ENCODE results near the gene CHID1.

CHID1 gene

DNA sequence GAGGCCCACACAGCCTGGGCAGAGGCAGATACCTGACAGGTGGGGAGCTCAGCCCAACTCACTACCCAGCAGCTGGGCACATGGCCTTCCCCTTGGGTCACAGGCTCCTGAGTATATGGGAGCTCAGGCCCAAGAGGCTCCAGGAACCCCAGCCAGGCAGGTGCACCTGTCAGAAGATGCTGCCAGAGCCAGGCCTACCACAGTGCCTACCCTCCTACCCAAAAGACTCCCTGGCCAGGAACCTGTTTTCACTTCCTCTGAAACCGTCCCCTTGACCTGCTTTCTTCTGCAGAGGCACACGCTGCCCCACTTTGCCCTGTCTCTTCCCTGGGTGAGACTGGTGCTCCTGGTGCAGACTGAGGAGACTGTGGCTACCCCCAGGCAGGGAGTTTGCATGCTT is 2.9 kb downstream of the CHID1 start:
- FAIRE-seq, result no peak

- no peak for FAIRE-seq
Measured at GRCh38 chr11:905952-906351, 4.7 kb downstream of the CHID1 start.

DNA sequence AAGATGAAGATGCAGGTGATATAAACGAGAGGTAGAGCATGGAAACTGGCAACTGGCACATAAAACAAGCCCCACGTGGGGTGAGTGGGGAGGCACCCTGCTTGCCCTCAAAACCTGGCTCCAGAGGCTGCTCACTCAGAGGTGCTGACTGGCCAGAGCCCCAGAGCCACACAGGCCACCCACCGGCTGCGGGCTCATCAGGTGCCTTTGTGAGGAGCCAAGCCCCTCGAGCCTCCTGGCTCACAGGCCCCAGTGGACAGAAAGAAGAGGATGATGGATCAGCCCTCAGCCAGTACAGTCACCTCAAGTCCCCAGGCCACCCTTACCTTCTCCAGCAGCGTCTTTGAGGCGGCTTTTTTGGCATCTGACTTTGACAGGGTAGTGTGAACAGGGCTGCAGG is 6.2 kb downstream of the CHID1 start:
- FAIRE-seq, result no peak

DNA sequence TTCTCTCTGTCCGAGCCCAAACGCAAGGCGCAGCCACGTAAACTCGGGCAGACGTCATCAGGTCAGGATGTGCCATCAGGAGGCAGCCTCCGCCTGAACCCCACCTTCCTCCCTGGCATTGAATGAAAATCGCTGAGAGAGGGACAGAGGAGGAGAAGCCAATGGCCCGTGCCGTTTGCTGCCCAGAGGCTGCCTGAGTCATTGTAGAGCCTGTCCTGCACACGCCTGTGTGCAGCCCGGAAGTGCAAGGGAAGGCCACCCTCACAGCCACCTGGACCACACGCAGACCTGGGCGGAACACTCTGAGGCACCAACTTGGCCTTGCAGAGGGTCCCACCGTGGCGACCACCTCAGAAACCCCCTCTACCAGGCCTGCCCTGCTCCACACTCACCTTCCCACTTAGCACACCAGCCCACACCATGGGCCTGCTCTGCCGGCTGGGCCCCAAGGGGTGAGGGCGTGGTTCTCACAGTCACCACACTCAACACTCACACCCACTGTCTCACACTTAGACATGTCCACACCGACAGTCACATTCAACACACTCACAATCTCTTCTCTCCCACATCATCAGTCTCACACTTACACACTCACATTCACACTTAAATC is 9.1 kb downstream of the CHID1 start:
- FAIRE-seq, result no peak

DNA sequence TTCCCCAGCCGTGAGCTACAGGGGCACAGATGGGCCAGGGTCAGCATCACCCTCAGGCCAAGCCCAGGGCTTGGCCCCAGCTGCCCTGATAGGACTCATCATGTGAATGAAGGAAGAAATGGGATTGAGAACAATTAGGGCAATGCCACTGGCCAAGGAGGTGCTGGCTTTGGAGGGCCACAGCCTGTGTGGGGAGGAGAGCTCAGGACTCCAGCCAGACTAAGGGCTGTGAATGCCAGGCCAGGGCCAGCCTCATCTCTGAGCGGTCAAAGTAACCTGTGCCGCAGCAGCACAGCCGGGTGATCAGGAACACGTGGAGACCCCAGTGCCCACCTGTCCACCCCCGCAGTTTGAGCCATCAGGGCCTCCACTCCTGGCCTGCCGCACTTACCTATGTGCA is 10.1 kb downstream of the CHID1 start:
- no peak for FAIRE-seq

DNA sequence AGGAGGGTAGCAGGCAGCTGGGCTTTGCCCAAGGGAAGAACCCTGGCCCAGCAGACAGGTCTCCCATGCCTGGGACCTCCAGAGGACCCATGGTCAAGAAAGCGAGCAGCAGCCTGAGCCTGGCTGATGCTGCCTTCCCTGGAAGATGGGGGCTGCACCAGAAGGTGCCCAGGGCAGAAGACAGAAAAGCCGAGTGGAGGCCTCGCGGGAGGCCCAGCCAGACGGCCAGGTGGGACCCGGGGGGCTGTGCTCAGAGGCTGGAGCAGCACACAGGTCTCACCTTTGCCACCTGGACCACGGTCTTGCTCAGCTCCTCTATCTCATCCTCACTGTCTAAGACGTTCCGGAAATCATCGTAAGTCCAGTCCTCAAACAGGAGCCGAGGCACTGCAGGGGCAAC is 10.9 kb downstream of the CHID1 start:
- no peak for FAIRE-seq

DNA sequence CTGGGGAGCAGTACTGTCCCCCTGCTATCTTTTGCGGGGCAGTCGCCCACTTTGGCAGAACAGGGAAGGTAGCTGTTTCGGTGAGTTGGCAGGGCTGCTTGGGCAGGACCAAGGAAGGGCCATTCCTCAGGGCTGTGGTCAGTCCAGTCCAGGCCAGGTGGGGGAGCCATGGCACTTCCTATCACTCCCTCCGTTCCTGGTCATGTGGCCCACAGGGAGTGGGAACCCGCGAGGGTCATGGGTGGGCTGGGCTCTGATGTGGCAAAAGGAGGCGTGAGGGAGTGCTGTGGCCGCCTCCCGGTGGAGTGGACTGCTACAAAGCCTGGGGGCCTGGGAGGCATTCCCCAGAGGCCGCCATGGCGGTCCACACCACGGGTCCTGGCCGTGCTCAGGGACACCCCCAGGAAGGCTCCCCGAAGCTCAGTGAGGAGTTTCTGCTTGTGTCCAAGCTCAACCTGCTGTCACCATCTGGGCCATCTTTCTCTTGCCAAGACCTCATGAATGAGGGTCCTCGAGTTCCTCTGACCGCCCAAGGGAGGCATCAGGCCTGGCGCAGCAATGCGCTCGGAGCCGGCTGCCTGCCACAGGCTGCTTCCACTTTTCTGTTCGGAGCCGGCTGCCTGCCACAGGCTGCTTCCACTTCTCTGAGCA is 11.9 kb downstream of the CHID1 start:
- no peak for FAIRE-seq

GRCh38 chr11:898143-898511 is 12.5 kb downstream of the CHID1 start:
- no peak for FAIRE-seq

GRCh38 chr11:897253-898142 is 13.1 kb downstream of the CHID1 start:
- no peak for FAIRE-seq

DNA sequence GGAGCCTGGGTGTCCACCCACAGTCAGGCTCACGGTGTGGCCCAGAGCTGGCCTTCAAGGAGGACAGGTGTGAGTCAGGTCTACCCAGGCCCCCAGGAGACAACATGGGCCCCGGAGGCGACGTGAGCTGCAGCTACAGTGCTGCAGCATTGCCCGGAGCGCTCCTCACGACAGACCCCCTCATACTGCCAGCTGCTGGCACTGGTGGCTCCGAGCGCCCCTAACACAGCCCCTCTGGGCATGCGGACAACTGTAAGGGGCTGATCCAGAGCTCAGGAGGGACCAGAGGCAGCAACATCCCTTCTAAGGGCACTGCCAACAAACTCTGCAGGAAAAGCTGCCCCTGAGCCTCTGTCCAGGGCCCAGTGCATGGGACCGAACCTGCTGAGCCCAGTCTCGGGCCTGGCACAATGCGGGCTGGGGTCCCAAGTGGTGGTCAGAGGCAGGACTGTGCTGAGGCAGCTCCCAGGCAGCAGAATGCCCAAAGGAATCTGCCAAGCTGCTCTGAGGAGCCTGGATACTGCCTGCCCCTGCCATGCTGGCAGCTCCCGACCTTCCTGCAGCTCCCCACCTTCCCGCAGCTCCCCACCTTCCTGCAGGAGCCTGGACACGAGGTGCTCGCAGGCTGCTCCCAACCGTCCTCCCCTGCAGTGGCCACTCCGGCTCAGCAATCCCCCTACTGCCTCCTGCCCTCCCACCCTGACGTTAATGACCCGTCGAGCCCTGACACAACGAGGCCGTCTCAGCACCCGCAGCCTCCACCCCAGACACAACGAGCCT is 15.1 kb downstream of the CHID1 start:
- no peak for FAIRE-seq

GRCh38 chr11:894575-895201 is 15.9 kb downstream of the CHID1 start:
- no peak for FAIRE-seq

GRCh38 chr11:893008-893654 is 17.5 kb downstream of the CHID1 start:
- FAIRE-seq, result no peak

GRCh38 chr11:890794-891540 is 19.6 kb downstream of the CHID1 start:
- no peak for FAIRE-seq

DNA sequence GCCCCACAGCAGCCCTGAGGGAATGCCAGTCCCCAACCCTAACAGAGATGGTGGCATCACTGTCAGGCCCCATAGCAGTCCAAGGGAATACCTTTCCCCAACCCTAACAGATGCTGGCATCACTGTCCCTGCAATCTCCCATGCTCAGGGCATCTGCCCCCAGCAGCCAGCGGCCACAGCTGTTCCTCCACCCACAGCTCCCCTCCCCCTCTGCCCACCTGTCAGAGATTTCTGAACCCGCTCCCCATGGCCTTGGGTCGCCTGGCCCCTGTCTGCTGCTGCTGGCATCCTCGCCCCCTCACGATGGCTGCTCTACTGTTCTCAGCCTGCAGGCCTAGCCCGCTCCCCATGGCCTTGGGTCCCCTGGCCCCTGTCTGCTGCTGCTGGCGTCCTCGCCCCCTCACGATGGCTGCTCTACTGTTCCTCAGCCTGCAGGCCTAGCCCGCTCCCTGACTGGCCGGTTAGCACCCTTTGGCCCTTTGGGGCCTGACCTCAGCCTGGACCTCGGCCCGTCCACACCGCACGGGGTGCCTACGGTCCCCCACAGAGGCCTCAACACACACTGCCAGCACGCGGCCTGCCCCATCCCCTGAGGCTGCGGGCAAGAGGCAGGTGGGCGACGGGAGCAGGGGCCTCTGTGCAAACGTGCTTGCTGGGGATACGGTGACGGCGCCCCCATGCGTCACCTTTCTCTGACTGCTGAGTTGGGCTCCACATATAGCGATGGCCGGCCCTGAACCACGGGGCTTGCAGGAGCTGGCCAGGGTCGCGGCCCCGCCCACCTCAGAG is 20.7 kb downstream of the CHID1 start:
- no peak for FAIRE-seq

- FAIRE-seq, result no peak
Measured at GRCh38 chr11:889257-889656, 21.4 kb downstream of the CHID1 start.

DNA sequence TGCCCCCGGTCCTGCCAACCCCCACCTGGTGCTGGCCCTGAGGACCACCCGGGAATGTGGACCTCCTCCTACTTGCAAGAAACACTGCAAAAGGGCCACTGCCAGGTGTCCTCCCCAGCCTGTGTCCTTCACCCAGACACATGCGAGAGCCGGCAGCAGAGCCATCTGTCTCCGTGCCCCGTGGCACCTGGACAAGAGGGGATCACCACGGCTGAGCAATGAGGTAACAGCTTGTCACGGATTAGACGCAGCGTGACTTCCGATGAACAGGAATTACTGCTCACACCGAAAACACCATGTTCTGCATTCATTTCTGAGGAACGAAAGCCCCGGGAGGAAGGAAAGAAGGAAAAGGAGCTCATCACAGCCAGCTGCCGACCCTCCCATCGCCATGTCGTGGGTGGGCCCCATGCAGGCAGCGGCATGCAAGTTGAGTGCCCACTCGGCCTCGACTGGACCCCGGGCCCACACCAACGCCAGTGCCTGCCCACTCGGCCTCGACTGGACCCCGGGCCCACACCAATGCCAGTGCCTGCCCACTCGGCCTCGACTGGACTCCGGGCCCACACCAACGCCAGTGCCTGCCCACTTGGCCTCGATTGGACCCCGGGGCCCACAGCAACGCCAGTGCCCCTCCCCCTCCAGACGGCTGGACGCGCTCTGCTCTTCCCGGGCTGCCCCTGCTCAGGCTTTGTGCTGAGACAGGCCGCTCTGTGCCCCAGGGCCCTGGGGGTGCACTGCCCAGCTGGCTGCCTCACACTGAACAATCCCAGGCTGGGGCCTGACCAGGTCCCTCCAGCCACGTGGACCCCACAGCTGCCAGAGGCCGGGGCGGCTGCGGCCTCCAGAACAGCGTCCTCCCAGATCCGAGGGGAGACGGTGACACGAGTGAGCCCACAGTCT is 22.0 kb downstream of the CHID1 start:
- no peak for FAIRE-seq

- no peak for FAIRE-seq
Measured at GRCh38 chr11:887589-887988, 23.0 kb downstream of the CHID1 start.

DNA sequence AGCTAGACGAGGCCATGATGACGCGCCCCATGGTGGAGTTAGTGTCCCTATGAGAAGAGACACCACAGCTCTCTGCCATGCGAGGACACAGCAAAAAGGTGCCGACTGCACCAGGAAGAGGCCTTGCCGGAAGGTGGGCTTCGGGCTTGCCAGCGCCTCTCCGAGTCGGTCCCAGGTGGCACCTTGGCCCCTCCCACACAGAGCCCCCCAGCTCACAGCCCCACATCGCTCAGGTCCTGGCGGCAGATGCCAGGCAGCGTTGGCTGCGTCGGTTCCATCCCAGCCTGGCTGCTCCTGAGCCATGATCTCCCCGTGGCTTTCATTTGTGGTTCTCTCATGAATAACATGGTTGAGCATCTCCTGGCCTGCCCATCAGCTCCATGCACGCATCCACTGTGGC is 24.0 kb downstream of the CHID1 start:
- no peak for FAIRE-seq

DNA sequence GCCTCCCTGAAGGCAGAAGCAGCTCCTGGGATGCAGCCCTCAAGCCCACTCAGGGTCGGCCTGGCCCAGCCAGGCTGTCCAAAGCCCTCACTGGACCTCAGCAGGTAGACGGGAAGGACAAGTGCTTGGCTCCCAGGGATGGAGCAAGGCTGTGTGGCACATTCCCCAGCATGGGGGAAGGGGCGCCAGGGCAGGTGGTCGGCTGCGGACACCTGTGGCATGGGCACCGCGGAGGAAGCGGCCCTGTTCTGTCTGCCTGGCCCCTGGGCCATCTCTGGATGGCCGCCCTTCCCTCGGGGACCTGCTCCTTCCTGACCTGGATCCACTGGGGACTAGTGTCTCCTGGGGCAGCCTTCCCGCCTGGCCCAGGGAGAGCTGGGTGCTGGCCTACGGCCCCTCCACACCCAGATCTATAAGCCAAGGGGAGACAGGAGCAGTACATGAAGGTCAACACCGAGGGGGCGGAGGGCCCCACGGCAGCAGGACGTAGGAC is 26.0 kb downstream of the CHID1 start:
- FAIRE-seq, result no peak
